NCI-H1436 (cell line): ENCODE results near the gene ALOX15B.

Experiments
- DNase-seq: peaks from one replicate; lab custom pipeline; 2025; lab: John Stamatoyannopoulos, UW

ALOX15B gene

GRCh38 chr17:8080208-8080798, 41.4 kb downstream of the ALOX15B start:
- no peak for DNase-seq

GRCh38 chr17:8080799-8081219, 42.0 kb downstream of the ALOX15B start:
- DNase-seq = no peak

GRCh38 chr17:8081876-8082275, 43.0 kb downstream of the ALOX15B start:
- no peak for DNase-seq

DNA sequence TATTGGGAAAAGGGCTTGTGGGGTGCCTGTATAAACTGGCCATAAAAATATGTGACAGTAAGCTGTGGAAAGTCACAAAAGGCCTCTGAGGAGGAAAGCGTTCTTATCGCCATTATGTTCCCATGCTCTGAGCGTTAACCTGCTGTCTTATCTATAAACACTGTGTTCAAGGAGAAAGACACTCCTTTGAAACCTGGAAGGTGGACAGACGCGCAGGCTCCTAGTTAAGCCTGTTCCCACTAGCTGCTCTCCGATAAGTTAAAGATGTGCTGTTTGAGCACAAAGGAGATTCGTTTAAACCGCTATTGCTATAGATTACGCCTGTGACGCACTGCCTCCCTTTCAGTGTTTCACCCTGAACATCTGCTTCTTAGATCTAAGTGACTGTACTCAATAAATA, 43.4 kb downstream of the ALOX15B start:
- no peak for DNase-seq

DNA sequence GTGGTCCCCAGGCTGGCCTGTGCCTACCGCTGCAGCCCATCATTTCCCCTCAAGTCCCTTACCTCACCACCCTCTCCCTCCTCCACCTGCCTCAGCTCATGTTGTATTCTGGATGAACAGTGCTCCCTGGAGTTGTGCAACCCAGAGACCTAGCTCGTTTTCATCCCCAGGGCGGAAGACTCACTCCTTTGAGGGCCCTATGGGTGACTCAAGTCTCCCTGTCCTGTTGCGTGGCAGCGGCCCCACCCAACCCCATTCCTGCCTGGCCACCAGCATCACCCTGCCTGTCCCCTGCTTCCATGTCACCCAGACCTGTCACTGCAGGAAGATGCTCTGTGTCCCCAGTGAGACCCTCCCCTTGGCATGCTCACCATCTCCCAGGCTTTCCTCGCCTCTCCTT, 45.4 kb downstream of the ALOX15B start:
- DNase-seq = no peak

DNA sequence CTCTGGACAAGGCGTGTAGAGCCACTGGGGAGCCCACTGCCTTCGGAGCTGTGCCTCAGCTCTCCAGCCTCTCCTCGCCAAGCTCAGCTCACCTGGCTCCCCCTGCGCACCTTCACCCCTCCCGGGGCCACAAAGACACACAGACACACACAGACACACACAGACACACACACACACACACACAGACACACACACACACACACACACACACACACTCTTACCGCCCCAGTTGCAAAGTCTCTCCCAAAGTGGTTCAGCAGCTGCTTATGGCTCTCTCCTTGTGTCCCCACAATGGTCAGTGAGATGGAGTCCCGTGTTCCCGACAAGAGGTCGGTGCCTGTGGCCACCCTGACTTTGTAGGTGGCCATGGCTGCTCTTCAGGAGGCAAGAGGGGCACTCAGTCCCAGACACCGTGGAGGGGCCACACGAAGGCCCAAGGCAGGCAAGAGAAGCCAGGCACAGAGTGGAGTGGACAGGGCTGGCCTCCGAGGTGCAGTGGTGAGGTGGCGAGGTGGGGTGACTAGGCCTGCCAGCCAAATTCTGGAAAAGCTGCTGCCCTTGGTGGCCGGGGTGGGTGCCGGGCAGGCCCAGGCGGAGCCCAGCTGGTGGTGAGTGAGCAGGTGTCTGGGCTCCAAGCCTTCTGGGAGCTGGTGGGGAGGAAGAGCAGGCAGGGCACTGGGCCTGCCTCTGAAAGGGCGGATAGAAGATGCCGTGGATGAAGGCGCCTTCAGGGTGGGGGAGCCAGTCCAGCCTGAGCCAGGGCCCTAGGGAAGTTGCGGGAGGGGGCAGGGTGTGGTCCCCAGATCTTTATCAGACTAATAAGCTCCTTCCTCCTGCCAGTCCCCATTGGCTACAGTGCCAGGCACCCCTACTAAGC, 48.5 kb downstream of the ALOX15B start, which contains the start of gene ALOX12B:
Gene ALOX12B, minus strand, starts transcription at position 642 of the 877 bp plus-strand sequence. Its CDS starts 274 bp downstream, at position 368.
- no peak for DNase-seq

DNA sequence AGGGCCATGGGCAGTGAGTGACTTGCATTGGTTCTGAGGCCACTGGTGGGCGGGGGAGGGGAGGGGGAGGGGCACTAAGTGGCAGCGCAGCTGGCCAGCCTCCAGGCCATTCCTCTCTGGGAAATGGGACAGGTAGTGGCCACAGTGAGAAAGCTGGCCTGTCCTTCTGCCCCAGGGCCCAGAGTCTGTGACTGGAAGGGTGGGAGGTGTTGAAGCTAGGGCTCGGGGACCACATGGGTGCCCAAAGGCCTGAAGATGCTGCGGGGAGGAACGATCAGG, 49.0 kb downstream of the ALOX15B start:
- no peak for DNase-seq

- no peak for DNase-seq
Observed at GRCh38 chr17:8089728-8090127, 50.9 kb downstream of the ALOX15B start.

GRCh38 chr17:8091033-8091687, 52.3 kb downstream of the ALOX15B start:
- no peak for DNase-seq

DNA sequence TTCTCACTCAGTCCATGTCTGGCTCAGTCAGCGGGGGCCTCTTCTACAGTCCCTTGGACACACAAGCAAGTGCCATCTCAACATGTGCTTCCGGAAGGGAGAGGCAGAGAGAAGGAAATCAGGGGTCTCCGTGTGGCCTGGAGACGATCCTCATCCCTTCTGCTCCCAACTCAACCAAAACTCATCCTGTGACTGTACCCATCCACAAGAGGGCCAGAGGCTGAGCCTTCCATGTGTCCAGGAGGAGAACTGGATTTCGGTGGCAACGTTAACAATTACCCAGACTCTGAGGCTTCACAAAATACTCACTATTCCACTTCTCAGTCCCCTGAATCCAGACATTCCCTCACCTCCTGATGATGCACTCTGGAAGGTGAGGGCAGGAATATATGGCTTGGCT, 56.5 kb downstream of the ALOX15B start:
- no peak for DNase-seq

- no peak for DNase-seq
Observed at GRCh38 chr17:8096541-8096940, 57.7 kb downstream of the ALOX15B start.
